Measurements from ENCODE around the gene IRF4.

- TF ChIP-seq YY1 (IDR thresholded peaks at IDR 0.05; ENCODE audit: insufficient read depth, insufficient read length) (no peak), SUZ12 (IDR thresholded peaks at IDR 0.05; ENCODE audit: extremely low read depth, insufficient read depth, insufficient read length) (no peak), ZNF274 (IDR thresholded peaks at IDR 0.05; ENCODE audit: low read depth, low read length) (no peak)
Measured at GRCh38 chr6:381742-382461, 9.7 kb upstream of the IRF4 start.
